GM19397 (cell line): ENCODE data around the gene TCERG1L.

Experiments used
- ATAC-seq: cut with Tn5 transposase; IDR thresholded peaks from one replicate; pipeline ENCODE4 v1.9.1; 2021; ENCODE audit warnings: mild to moderate bottlenecking, moderate library complexity; ENCODE audit not compliant: unreplicated experiment

Gene TCERG1L

DNA sequence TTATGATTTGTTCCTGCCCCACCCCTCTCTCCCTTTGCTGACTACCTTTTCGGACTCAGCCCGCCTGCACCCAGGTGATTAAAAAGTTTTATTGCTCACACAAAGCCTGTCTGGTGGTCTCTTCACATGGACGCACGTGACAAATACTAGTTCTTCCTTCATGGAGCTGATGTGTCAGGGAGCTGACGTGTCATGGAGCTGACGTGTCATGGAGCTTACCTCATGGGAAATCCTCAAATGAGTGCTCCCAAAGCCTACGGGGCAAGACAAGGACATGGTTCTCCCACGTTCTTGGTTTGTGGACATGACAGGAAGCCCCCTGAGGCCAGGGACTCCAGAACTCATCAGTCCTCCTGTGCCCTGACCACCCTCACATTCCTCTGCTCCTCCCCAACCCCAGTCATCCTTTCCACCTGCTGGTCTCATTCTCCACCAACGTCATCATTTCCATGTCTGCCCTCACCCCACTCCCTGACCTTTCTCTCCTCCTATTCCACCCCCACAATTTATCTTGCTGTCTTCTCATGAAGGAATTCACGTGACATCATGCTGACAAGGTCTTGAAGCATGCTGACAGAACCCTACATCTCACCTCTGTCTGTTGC is 261.3 kb downstream of the TCERG1L start:
- no peak for ATAC-seq

DNA sequence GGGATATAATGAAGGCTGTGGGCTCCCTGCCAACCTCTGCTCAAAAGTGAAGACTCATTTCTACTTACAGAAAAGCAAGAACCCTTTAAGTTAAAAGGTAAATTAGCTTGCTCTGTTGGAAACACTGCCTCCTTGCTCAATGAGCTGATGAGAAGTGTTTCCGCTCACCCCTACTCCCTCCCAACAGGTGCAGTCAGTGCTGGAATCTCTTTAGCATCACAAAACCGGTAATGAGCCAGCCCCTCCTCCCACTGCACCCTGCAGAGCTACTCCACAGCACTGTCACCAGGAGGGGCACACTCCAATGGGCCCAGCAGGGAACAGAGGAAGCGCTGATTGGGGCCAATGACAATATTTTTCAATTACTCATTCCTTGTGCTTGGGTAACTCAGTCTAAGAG is 262.5 kb downstream of the TCERG1L start:
- ATAC-seq: no peak

DNA sequence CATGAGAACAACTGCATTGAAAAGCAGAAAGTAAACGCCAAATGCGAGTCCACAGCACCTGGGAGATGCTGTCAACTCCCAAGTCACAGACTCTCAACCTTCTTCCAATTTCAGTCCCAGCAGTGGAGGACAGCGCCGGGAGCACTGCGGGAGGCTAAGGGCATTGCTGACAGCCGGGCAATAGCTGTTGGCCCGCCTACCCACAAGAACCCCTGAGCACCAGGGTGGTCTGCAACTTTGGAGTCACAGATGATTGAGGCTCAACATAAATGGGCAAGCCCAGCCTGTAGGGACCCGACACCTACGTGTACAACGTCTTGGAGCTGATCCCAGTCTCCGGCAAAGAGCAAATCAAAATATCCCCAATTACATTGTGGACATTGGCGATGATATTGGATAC is 262.9 kb downstream of the TCERG1L start:
- no peak for ATAC-seq

DNA sequence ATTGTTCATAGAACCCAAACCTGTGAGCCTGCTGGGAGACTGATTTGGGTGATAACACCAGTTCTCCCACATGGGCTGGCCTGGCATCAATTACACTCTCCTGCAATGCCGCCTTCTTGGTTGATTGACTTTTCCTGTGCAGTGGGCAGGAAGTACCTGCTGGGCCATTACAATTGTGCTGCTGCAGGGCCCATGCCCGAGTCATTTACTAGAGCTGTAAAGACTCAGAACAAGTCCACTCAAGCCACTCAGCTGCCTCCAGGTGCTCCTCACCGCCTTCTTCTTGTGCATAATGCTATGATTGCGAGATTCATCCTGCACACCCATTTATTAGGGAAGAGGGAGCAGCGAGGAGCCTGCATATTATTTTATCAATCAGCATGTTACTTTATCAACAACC is 264.0 kb downstream of the TCERG1L start:
- ATAC-seq: no peak

DNA sequence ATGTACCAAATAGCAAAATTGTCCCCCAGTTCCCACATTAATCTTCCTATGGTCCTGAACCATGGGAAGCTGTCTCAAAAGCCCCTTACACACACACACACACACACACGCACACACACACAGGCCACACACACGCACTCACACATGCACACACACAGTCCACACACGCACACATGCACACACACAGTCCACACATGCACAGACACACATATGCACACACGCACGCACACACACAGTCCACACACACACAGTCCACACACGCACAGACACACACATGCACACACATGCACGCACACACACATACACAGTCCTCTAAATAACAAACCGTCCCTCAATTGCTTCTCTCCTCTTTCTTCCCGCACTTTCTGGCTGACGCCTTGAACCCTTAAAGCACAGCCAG is 265.3 kb downstream of the TCERG1L start:
- ATAC-seq: no peak

DNA sequence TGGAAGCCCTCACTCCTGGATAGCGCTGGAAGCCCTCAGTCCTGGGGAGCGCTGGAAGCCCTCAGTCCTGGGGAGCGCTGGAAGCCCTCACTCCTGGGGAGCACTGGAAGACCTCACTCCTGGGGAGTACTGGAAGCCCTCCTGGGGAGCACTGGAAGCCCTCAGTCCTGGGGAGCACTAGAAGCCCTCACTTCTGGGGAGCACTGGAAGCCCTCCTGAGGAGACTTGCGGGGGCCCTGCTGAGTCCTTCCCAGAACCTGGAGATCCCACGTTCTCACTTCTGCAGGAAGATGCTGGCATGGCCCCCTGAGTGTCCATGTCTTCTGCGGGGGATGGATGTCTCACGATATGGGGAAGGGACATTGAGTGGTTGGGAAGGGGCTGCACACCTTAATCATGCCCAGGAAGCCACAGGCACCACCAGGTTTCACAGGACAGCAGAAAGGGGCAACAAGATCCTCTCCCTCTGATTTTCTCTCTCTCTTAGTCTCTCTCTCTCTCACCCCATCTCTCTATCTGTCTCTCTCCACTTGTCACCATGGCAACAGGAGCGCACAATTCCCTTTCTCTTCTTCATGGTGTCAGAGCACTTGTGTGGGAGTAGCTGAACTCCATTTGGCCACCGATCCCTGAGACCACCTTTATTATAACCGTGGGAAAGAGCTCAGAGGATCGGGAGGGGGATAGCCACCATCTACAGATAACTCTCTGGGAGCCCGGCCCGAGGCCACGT is 267.0 kb downstream of the TCERG1L start:
- ATAC-seq: no peak

DNA sequence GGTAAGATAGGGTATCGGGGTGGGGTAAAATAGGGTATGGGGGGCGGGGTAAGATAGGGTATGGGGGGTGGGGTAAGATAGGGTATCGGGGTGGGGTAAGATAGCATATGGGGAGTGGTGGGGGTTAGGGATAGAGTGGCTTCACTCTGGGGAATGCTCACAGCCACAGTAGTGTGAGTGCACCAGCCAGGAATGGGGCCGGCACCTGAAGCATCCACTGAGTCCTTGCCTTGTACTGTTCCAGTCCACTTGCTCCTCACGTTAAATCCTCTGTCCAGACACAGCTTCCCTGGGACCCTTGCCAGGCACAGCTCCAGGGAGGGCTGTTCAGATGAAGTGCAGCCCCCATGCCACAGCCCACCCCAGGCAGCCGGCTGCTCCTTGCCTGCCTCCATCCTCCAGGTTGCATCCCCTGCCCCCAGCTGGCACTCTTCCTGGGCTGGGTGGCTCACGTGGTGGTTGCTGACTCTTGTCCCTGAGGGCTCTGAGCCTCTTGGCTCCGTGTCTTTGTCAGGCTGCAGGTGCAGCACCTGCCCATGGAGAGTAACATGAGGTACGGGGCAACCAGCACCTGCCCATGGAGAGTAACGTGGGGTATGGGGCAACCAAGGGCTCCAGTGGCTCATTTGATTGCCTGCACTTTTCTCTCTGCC is 268.4 kb downstream of the TCERG1L start:
- no peak for ATAC-seq
